MG63 (cell line): Measurements from ENCODE around the gene CYB561D2. TPM values are rescaled to one million over a fixed set of nuclear protein-coding genes. Genes with fewer than 3 reads are reported as not detected.

Experiments
- DNase-seq: peaks from one replicate; pipeline ENCODE4 v3.0.0-alpha.2; 2020
- H3K27me3 ChIP-seq: fragments of 250-450 bp; sonication (Bioruptor Pico); 2 replicates; pipeline ENCODE4 v1.5.1; 2020; ENCODE audit warnings: mild to moderate bottlenecking, moderate library complexity
- H3K36me3 ChIP-seq: fragments of 250-450 bp; sonication (Bioruptor Pico); 2 replicates; pipeline ENCODE4 v1.5.1; 2020; ENCODE audit warnings: mild to moderate bottlenecking, moderate library complexity
- H3K4me3 ChIP-seq: fragments of 250-450 bp; sonication (Bioruptor Pico); 2 replicates; pipeline ENCODE4 v1.5.1; 2020; ENCODE audit warnings: mild to moderate bottlenecking, moderate library complexity
- H3K9me3 ChIP-seq: fragments of 250-450 bp; sonication (Bioruptor Pico); 2 replicates; pipeline ENCODE4 v1.5.1; 2020; ENCODE audit warnings: mild to moderate bottlenecking, moderate library complexity
- total RNA-seq: library from RNA; depleted of rRNA; stranded (reverse); fragments of >200 nt; shearing (Covaris generic); gene quantifications from 2 replicates; pipeline ENCODE4 v1.2.3, GENCODE V29; 2014; ENCODE audit warnings: low replicate concordance

Gene CYB561D2
- total RNA-seq, 1 experiment from 2014 or later, result 35.5 TPM

GRCh38 chr3:50370594-50370993 is 19.9 kb downstream of the CYB561D2 start:
- DNase-seq, result no peak
- H3K36me3 ChIP-seq, result no peaks in the 10 kb centered on the region
- no peaks in the 10 kb centered on the region for H3K27me3 ChIP-seq
- H3K4me3 ChIP-seq, result no peak overlapping the region
- no peaks in the 10 kb centered on the region for H3K9me3 ChIP-seq

GRCh38 chr3:50371133-50371685 is 20.5 kb downstream of the CYB561D2 start:
- no peak overlapping the region for H3K4me3 ChIP-seq
- no peaks in the 10 kb centered on the region for H3K36me3 ChIP-seq
- no peaks in the 10 kb centered on the region for H3K9me3 ChIP-seq
- no peaks in the 10 kb centered on the region for H3K27me3 ChIP-seq
- no peak for DNase-seq

GRCh38 chr3:50372349-50372748 is 21.7 kb downstream of the CYB561D2 start:
- DNase-seq, result no peak
- H3K4me3 ChIP-seq, result no peak overlapping the region
- no peaks in the 10 kb centered on the region for H3K9me3 ChIP-seq
- no peaks in the 10 kb centered on the region for H3K27me3 ChIP-seq
- no peaks in the 10 kb centered on the region for H3K36me3 ChIP-seq

GRCh38 chr3:50373146-50374051 is 22.7 kb downstream of the CYB561D2 start:
- Histone ChIP-seq H3K36me3 (no peaks in the 10 kb centered on the region), H3K27me3 (no peaks in the 10 kb centered on the region), H3K9me3 (no peaks in the 10 kb centered on the region), H3K4me3 (no peak overlapping the region)
- no peak for DNase-seq

- no peak for DNase-seq
- H3K4me3 ChIP-seq, result no peak overlapping the region
- no peaks in the 10 kb centered on the region for H3K36me3 ChIP-seq
Measured at GRCh38 chr3:50374363-50375257, 23.9 kb downstream of the CYB561D2 start.

DNA sequence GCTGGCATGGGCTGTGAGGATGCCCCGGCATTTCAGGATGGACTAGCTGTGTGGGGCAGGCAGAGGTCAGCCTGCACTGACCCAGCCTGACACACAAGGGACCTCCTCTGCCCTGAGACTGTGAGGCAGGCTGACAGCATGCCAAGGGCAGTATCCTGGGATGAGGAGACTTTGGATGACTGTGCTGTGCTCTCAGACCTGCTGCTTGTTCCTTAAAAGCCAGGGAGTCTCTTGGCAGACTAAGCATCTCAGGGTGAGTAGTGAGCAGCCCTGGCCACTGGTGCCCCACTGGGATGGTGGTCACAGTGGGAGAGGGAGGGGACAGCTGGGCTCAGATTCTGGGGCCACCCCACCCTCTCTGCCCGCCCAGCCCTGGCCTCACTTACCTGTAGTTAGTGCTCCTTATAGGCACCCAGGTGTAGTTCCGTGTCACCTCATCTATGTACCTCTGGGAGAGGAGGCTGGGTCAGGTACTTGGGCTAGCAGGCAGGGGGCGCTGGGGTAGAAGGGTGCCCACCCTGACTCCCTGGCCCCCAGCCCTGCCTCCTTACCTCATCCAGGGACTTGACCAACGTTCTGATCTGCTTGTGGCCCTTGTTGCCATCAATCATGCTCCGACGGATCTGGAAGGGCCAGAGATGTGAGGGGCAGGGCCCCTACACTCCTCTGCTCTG is 24.7 kb downstream of the CYB561D2 start:
- Histone ChIP-seq H3K4me3 (no peak overlapping the region), H3K36me3 (no peaks in the 10 kb centered on the region), H3K27me3 (no peaks in the 10 kb centered on the region), H3K9me3 (no peaks in the 10 kb centered on the region)
- peak; percentile 29 for DNase-seq

More at GRCh38 chr3:50374363-50375257, 23.9 kb downstream of the CYB561D2 start:
- Histone ChIP-seq H3K9me3 (no peaks in the 10 kb centered on the region), H3K27me3 (no peaks in the 10 kb centered on the region)

- H3K36me3 ChIP-seq, result no peaks in the 10 kb centered on the region
- no peak for DNase-seq
- no peaks in the 10 kb centered on the region for H3K9me3 ChIP-seq
- H3K27me3 ChIP-seq, result no peaks in the 10 kb centered on the region
- no peak overlapping the region for H3K4me3 ChIP-seq
Measured at GRCh38 chr3:50378024-50378423, 27.4 kb downstream of the CYB561D2 start.

- no peaks in the 10 kb centered on the region for H3K27me3 ChIP-seq
- no peak for DNase-seq
- no peak overlapping the region for H3K4me3 ChIP-seq
- no peaks in the 10 kb centered on the region for H3K36me3 ChIP-seq
- H3K9me3 ChIP-seq, result no peaks in the 10 kb centered on the region
Measured at GRCh38 chr3:50378757-50379156, 28.1 kb downstream of the CYB561D2 start.

DNA sequence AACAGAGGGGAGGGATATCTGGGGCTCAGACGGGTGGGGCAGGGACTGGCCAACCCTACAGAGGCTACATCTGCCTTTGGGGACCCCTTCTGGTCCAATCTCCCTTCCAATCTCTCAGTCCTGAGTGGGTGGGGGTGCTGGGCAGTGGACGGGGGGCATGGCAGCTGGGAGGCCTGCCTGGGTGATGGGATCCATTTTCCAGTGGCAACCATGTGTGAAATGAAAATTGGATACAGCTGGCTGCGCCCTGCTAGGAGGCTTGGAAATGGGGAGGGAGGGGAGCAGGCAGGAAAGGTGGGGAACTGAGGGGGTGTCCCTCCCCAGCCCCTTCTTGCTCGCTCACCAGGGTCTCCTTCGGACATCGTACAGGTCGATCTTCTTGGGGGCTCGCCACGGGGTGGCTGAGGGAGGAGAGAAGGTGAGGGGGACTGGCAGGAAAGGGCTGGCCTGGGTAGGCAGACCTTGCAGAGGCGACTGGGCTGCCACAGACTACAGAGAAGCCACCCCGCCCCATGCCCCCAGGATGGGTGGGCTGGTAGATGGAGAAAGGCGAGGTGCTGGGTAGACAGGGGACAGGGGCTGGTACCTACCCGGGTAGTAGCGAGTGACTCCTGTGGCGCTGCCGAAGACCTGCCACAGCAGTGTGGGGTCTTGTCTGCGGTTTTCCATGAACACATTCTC is 29.9 kb downstream of the CYB561D2 start:
- Histone ChIP-seq H3K36me3 (no peaks in the 10 kb centered on the region), H3K9me3 (no peaks in the 10 kb centered on the region), H3K27me3 (no peaks in the 10 kb centered on the region), H3K4me3 (no peak overlapping the region)
- no peak for DNase-seq

DNA sequence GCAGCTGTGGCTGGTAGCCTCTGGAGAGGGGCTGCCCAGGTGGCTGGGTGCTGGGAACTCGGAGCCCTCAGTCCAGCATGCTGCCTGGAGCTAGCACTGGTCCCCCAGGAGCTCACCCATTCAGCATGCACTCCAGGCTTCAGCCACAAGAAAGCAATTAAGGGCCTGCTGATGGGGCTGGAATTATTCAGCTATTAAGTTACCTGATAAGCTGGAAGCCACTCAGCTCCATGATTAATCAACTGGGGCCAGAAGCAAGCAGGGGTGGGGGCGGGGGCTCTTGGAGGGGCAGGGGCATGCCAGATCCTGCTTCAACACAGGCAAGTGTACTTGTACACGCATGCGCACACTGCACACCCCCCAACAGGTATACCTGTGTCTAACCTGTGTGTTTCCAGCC is 30.7 kb downstream of the CYB561D2 start:
- no peaks in the 10 kb centered on the region for H3K36me3 ChIP-seq
- H3K4me3 ChIP-seq, result no peak overlapping the region
- DNase-seq, result no peak
- no peaks in the 10 kb centered on the region for H3K9me3 ChIP-seq
- no peaks in the 10 kb centered on the region for H3K27me3 ChIP-seq

DNA sequence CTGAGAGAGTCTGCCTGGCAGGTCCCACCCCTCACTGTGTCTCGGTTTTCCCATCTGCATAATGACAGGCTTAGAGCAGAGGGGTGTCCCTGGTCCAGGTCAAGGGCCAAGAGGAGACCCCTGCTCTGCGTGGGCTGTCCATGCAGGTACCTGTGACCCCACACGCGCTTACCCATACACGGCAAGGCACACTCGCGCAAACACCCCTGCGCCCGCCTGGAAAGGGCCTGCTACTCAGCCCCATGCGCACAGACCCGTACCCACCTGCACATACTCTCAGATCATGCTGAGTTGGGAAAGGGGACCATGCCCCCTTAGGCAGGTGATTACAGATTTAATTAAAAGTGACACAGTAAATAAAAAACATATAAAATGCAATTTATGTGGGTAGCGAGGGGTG is 32.1 kb downstream of the CYB561D2 start:
- Histone ChIP-seq H3K9me3 (no peaks in the 10 kb centered on the region), H3K36me3 (no peaks in the 10 kb centered on the region), H3K27me3 (no peaks in the 10 kb centered on the region), H3K4me3 (no peak overlapping the region)
- no peak for DNase-seq

DNA sequence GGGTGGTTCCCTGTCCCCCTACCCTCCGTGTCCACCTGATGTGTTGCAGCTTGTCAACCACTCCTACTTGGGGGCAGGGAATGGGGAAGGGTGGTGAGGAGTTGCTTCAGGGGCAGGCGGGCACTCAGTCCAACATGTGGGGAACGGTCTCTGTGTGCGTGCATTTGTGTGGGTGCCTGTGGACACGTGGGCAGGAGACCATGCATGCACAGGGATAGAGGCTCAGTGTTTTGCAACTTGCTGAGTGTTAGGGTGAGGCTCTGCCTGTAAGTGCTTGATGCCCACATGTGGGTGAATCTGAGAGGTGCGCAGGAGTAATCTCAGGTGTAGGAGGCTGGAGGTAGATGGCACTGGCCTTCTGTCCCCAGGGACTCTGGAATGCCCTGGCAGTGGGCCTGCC is 33.1 kb downstream of the CYB561D2 start:
- no peaks in the 10 kb centered on the region for H3K9me3 ChIP-seq
- H3K36me3 ChIP-seq, result no peaks in the 10 kb centered on the region
- H3K27me3 ChIP-seq, result no peaks in the 10 kb centered on the region
- DNase-seq, result no peak
- H3K4me3 ChIP-seq, result no peak overlapping the region

DNA sequence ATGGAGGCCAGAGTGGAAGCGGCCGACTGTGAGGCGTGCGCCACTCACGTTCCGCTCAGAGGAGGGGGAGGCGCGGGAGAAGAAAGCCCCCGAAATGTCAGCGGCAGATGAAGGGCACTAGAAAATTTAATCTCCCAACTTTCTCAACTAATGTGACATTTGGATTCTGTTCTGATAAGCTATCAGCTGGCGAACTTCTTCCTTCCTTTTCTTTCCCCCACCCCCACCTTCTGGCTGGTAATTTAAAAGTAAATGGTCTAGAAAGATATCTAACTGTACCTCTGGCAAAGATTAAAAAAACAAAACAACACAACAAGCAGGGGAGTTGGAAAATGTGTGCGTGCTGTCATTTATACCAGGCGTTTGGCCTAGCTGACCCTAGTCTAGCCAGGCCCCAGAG is 35.1 kb downstream of the CYB561D2 start:
- no peak for DNase-seq
- H3K4me3 ChIP-seq, result no peak overlapping the region
- H3K36me3 ChIP-seq, result no peaks in the 10 kb centered on the region
- H3K9me3 ChIP-seq, result no peaks in the 10 kb centered on the region
- H3K27me3 ChIP-seq, result no peaks in the 10 kb centered on the region

GRCh38 chr3:50388016-50388719 is 37.5 kb downstream of the CYB561D2 start:
- DNase-seq, result no peak
- H3K27me3 ChIP-seq, result no peaks in the 10 kb centered on the region
- no peak overlapping the region for H3K4me3 ChIP-seq
- H3K36me3 ChIP-seq, result no peaks in the 10 kb centered on the region
- no peaks in the 10 kb centered on the region for H3K9me3 ChIP-seq

DNA sequence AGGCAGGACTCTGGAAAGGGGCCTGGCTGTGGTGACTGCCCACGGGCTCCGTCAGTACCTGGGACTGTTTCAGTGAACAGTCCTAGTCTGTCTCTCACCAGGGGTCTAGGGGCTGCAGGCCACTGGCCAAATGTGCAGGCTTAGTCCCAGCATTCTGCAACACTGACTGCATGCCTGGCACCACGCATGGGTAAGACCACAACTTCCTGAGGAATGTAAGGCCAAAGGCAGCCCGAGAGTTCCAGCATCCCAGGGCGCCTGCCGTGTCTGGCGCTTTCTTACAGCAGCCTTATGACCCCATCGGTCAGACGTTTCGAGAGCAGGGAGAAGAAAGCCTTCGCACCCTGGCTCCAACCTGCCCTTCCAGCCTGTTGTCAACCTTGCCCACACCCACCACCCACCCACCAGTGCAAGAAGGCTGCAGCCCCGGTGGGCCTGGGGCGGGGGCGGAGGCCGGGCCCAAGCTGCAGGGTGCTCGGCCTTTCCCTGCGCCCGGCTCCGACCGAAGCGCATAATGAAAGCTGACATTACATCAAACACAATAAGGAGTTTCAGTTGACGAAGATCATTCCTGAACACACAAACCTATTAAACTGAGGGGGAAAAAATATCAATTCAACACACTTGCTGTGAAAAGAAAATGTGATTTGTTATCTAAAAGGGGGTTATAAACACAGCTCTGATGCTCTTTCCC is 38.2 kb downstream of the CYB561D2 start:
- DNase-seq, result peak; percentile 52
- Histone ChIP-seq H3K27me3 (no peaks in the 10 kb centered on the region), H3K4me3 (no peak overlapping the region), H3K36me3 (no peaks in the 10 kb centered on the region), H3K9me3 (no peaks in the 10 kb centered on the region)
